A673 (cell line): ENCODE data around the gene PTGES.

Experiments used
- EZH2 ChIP-seq: fragments of 200-600 bp; sonication (generic); IDR thresholded peaks from 2 replicates; pipeline ENCODE4 v1.6.1; 2017; ENCODE audit warnings: borderline replicate concordance, low read depth, mild to moderate bottlenecking, mixed read lengths, antibody characterized with exemption, low read length; ENCODE audit not compliant: poor library complexity, severe bottlenecking
- TF ChIP-seq, protein P1 (sequence below): fragments of 300-800, 200-600 bp; sonication (generic); conservative IDR thresholded peaks from 2 replicates; pipeline ENCODE4 v1.5.1; 2017; ENCODE audit warnings: low read depth, mild to moderate bottlenecking, antibody characterized with exemption, low read length, moderate library complexity, mixed read lengths

GRCh38 chr9:129733632-129733953 lies 19.2 kb downstream of the PTGES start:
- TF ChIP-seq, protein P1, sequence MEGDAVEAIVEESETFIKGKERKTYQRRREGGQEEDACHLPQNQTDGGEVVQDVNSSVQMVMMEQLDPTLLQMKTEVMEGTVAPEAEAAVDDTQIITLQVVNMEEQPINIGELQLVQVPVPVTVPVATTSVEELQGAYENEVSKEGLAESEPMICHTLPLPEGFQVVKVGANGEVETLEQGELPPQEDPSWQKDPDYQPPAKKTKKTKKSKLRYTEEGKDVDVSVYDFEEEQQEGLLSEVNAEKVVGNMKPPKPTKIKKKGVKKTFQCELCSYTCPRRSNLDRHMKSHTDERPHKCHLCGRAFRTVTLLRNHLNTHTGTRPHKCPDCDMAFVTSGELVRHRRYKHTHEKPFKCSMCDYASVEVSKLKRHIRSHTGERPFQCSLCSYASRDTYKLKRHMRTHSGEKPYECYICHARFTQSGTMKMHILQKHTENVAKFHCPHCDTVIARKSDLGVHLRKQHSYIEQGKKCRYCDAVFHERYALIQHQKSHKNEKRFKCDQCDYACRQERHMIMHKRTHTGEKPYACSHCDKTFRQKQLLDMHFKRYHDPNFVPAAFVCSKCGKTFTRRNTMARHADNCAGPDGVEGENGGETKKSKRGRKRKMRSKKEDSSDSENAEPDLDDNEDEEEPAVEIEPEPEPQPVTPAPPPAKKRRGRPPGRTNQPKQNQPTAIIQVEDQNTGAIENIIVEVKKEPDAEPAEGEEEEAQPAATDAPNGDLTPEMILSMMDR = no peak
- TF ChIP-seq EZH2 = no peak
